ENCODE results near the gene ADA.

The ADA gene

DNA sequence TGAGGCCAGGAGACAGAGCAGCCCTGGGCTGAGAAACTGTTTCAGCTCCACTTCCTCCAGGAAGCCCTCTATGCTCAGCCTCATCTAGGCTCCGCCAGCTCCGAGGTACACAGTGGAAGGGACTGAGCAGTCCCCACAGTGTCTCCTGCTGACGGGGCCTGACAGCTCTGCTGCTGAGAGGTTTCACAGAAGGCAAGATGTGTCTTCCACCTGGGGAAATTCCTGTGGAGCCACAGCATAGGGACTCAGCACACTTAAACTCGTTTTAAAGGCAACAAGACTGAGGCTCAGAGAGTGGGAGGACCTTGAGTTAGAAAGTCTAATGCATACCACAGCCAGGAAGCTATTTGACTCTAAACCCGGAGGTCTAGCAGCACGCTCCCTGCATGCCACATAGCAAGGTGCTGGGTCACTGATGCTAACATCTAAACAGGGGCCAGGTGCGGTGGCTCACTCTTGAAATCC is 6.8 kb downstream of the ADA start:
- no peak for DNase-seq (ENCODE audit: low read depth)

GRCh38 chr20:44644230-44644617 is 7.3 kb downstream of the ADA start:
- DNase-seq (ENCODE audit: low read depth): no peak

DNA sequence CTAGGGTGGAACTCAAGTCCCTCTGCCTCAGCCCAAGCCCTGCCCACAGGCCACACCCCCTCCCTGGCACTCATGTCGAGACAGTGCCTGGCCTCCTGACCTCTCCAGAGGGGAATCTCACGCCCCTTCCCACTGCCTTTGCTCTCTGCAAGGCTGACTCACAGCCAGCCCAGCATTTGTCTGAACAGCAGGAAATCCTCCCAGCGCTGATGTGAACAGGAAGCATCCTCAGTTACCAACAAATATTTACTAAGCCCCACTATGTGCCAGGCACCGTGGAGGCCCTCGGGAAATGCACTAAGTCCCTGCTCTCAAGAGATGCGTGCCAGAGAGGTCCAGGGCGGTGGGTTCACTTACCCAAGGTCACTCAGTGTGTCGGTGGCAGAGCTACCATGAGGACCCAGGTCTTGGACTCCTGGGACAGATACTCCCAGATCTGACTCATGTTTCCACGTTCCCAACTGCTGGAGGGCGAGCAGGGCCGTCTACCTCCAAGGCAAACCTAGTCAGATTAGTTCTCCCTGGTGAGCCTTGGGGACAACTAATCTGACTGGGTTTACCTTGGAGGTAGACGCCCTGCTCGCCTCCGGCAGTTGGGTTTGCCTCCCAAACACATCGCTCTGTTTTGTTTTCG is 7.8 kb downstream of the ADA start:
- peak; percentile 27 for DNase-seq (ENCODE audit: low read depth)

- DNase-seq (ENCODE audit: low read depth): no peak
These were observed 8.4 kb downstream of the ADA start for GRCh38 chr20:44643154-44643519.

DNA sequence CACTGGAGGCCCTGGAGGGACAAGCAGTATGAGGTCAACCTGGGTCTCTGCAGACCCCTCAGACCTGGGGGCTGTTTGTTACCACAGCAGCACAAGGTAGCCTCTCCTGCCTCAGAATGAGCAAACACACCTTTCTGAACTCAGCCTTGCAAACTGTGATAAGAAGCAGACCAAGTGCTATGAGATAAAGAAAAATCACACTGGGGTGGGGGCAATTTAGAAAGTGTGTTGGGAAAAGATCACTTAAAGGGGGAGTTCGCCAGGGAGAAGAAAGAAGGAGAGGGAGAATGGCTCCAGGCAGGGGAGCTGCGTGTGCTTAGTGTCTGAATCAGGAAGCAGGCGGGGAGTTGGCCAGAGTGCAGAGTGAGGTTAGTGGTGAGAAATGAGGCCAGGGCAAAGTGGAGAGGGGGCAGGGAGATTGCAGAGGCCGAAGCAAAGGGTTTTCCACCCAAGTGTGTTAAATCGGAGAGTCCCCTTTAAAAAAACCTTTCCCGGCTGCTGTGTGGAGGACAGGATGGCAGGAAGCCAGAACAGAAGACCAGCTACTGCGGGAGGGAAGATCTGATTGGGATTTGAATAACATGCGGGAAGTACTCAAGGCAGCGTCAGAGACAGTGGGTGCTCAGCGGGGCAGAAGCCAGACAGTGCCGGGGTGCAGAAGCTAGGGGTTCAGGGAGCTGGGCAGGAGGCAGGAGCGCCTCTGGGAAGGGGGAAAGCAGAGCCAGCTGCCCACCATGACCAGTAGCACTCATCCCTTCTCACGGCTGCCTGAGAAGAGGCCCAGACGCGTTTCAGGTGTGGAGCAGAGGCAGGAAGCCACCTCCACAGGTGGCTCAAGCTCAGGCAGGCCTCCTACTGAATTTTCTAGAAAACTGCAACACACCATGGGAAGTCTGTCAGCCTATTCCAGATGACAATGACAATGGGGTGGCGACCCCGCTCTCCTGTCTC is 9.0 kb downstream of the ADA start:
- peak; percentile 70 for DNase-seq (ENCODE audit: low read depth)

DNA sequence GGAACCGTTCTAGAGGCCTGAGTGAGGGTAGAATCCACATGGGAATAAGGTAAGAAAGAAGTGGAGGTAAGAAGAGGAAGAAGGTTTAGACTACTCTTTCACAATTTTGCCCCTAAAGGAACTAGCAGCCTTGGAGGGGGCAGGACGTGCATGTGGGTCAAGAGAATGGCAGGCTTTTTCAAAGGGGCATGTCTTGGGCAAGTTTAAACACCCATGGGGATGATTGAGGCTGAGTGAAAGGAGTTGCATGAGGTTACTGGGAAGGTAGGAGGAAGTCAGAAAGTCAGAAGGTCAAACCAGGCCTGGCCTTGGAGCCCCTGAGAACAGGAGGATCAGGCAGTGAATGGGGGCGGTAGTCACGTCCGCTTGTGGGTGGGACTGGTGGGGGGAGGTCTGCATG is 10.2 kb downstream of the ADA start:
- DNase-seq (ENCODE audit: low read depth): no peak

DNA sequence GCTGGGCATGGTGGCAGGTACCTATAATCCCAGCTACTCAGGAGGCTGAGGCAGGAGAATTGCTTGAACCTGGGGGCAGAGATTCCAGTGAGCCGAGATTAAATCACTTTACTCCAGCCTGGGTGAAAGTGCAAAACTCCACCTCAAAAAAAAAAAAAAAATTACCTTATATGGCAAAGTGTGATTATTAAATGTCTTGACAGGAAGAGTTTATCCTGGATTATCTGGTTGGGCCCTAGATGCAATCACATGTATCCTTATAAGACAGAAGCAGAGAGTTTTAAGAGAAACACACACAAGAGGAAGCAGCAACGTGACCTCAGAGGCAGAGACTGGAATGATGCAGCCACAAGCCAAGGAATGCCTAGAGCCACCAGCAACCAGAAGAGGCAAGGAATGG is 11.0 kb downstream of the ADA start:
- DNase-seq (ENCODE audit: low read depth): no peak

DNA sequence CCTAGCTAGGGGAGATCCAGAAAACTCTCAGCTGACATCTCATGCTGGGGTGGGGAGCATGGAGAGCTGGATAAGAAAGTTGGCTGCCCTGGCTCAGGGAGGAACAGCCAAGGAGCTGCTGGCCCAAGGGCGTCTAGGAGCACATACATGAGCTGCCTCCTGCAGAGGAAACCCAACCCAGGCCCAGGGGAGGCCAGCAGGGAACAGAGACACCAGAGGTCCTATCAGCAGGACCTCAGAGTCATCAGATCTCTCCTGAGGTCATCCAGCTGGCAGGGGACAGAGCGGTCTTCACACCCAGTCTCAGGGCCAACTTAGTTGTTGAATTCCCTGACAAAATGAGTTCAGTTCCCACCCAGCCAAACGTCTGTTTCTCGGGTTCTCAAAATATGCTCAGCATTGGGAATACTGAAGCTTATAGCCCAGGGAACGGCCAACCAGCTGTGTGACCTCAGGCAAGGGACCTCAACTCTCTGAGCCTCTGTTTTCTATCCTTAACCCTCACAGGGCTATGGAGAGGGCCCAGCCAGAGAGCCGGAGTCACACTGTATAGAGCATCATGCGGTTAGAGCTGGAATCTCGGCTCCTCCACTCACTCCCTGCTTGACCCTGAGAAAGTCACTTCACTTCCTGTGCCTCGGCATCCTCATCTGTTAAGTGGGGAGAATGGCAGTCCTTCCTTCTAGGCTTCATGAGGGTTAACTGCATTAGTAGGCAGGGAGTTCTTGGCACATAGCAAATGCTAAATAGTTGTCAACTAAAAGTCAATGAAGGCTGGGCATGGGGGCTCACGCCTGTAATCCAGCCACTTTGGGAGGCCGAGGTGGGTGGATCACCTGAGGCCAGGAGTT is 13.8 kb downstream of the ADA start:
- DNase-seq (ENCODE audit: low read depth): no peak

DNA sequence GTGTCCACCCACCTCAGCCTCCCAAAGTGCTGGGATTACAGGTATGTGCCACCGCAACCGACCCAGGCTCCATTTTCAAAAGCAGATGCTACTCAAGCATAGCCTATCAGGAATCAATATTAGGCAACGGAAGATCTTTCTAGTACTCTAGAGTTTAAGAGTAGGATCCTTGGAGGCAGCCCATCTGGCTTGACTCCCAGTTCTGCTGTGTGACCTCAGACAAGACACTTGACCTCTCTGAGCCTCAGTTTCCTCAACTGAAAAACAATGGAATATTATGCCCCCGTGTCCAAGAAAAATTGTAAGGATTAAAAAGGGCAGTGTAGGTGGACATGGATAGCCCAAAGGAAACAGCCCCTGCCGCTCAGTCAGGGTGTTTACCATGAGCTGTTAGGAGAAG is 14.5 kb downstream of the ADA start:
- DNase-seq (ENCODE audit: low read depth): no peak

GRCh38 chr20:44635877-44636276 is 15.6 kb downstream of the ADA start:
- DNase-seq (ENCODE audit: low read depth): no peak

GRCh38 chr20:44633872-44634600 is 17.5 kb downstream of the ADA start:
- DNase-seq (ENCODE audit: low read depth): no peak

- no peak for DNase-seq (ENCODE audit: low read depth)
These were observed 18.2 kb downstream of the ADA start for GRCh38 chr20:44633187-44633810.

- DNase-seq (ENCODE audit: low read depth): no peak
These were observed 19.3 kb downstream of the ADA start for GRCh38 chr20:44632103-44632752.

GRCh38 chr20:44630297-44630696 is 21.2 kb downstream of the ADA start:
- DNase-seq (ENCODE audit: low read depth): no peak

GRCh38 chr20:44629542-44629941 is 22.0 kb downstream of the ADA start:
- DNase-seq (ENCODE audit: low read depth): no peak

DNA sequence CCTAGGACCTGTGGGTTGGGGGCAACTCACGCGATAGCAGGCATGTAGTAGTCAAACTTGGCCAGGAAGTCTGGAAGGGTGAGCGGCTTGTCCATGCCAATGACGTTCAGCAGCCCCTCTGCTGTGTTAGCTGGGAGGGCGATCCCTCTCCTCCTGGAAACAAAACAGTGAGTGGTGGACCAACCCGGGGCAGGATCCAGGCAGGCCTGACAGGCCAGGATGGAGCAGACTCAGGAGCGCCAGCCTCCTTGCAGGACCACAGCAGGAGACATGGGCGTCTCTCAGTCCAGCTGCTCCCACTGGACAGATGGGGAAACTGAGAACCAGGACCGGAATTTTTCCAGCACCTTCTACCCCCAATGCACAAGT is 22.5 kb downstream of the ADA start:
- no peak for DNase-seq (ENCODE audit: low read depth)

- DNase-seq (ENCODE audit: low read depth): no peak
These were observed 24.0 kb downstream of the ADA start for GRCh38 chr20:44627364-44628010.

GRCh38 chr20:44626278-44626677 is 25.2 kb downstream of the ADA start:
- DNase-seq (ENCODE audit: low read depth): no peak

GRCh38 chr20:44625361-44625760 is 26.1 kb downstream of the ADA start:
- no peak for DNase-seq (ENCODE audit: low read depth)

- DNase-seq (ENCODE audit: low read depth): no peak
These were observed 26.7 kb downstream of the ADA start for GRCh38 chr20:44624743-44625271.
